Spleen (tissue), 7 donors: ENCODE results near the gene CSMD2.

ENCODE experiments used
- POLR2A ChIP-seq, 3 donors: fragments of 450-650 bp; IDR thresholded peaks; one replicate each; pipeline ENCODE4 v1.5.1; 2017; ENCODE audit warnings: antibody characterized with exemption in 3 of 3, mild to moderate bottlenecking in 1 of 3
- POLR2AphosphoS5 ChIP-seq, 3 donors: sonication (generic); formaldehyde crosslinking; IDR thresholded peaks; one replicate each; pipeline ENCODE4 v1.5.1; 2017; ENCODE audit warnings: antibody characterized with exemption in 3 of 3
- TF ChIP-seq, protein P1 (sequence below), 11 experiments: fragments of 200-600 bp in 7 of 11; fragments of 450-650 bp in 4 of 11; sonication (generic) in 4 of 11; IDR thresholded peaks in 8 of 11; conservative IDR thresholded peaks in 3 of 11; 1 replicate in 7 of 11; 2 replicates in 4 of 11; pipeline versions ENCODE4 v1.4.0 to v1.8.0; 2016 to 2021; ENCODE audit warnings: antibody characterized with exemption in 11 of 11, inconsistent platforms in 4 of 11, mild to moderate bottlenecking in 1 of 11
- donor health status: DM: no; HTN: no; CAD: no; lungs with moderate emphysema.
- donor health status: DM: no; HTN: no; CAD: no.
- donor health status: DM: no; HTN: no; CAD: no.

GRCh38 chr1:33841494-33841893 lies 323.5 kb downstream of the CSMD2 start:
- TF ChIP-seq POLR2A (IDR thresholded peaks at IDR 0.05) (no peak), POLR2AphosphoS5 (IDR thresholded peaks at IDR 0.05) (no peak)
- TF ChIP-seq, protein P1, sequence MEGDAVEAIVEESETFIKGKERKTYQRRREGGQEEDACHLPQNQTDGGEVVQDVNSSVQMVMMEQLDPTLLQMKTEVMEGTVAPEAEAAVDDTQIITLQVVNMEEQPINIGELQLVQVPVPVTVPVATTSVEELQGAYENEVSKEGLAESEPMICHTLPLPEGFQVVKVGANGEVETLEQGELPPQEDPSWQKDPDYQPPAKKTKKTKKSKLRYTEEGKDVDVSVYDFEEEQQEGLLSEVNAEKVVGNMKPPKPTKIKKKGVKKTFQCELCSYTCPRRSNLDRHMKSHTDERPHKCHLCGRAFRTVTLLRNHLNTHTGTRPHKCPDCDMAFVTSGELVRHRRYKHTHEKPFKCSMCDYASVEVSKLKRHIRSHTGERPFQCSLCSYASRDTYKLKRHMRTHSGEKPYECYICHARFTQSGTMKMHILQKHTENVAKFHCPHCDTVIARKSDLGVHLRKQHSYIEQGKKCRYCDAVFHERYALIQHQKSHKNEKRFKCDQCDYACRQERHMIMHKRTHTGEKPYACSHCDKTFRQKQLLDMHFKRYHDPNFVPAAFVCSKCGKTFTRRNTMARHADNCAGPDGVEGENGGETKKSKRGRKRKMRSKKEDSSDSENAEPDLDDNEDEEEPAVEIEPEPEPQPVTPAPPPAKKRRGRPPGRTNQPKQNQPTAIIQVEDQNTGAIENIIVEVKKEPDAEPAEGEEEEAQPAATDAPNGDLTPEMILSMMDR (IDR thresholded peaks at IDR 0.05 in 8 of 11, conservative IDR thresholded peaks at IDR 0.05 in 3 of 11), result no peak
